Epithelial cell of esophagus (primary cell): ENCODE results near the gene SLC19A2.
A peak's percentile ranks its signal among the peaks of the same experiment; 100 is the strongest.

Experiments used
- DNase-seq: peaks from one replicate; pipeline ENCODE4 v3.0.0; 2010; ENCODE audit warnings: low read depth
- H3K4me3 ChIP-seq: 2 replicates; pipeline ENCODE4 v1.5.1; 2011; ENCODE audit warnings: mild to moderate bottlenecking, low read length, control low read depth
- CTCF ChIP-seq: IDR thresholded peaks from 2 replicates; pipeline ENCODE4 v1.5.1; 2011; ENCODE audit warnings: low read depth, mild to moderate bottlenecking, low read length, control low read depth, inconsistent platforms; ENCODE audit not compliant: insufficient read depth; ENCODE audit errors: missing control alignments

SLC19A2 gene

DNA sequence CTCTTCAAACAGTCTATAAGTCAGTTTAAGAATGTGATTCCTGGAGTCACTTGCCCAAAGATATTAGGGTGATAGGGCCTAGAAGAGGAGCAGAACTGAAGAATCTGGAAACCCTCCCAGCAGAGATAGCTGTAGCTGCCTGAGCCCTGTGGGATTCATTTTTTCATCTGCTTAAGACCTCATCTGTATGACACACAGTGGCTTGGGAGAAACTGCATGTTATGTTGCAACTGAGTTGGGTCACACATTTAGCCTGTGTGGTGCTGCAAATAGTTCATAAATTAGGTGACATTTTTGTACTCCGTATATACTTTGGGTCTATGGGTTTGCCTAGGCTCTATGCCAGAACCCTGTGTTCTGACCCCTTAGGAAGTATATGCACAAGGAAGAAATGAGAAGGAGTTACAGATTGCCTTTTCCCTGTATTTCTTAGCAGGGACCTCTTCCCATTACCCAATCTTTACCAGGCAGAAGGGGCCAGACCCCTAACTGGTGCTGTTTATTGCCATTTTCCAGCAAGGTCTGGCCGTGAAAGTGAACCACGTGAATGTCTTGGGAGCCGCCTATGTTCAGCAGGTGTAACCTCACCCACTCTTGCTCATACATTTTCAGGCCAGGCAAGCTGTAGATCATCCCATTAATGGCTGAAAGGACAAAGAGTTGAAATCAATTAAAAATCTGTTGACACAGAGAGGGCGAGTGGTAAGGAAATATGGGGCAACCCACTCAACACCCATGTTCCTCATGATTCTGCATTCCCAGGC is 41.9 kb upstream of the SLC19A2 start:
- no peak for TF ChIP-seq CTCF
- peak; percentile 85 for DNase-seq
- no peak overlapping the region for H3K4me3 ChIP-seq

DNA sequence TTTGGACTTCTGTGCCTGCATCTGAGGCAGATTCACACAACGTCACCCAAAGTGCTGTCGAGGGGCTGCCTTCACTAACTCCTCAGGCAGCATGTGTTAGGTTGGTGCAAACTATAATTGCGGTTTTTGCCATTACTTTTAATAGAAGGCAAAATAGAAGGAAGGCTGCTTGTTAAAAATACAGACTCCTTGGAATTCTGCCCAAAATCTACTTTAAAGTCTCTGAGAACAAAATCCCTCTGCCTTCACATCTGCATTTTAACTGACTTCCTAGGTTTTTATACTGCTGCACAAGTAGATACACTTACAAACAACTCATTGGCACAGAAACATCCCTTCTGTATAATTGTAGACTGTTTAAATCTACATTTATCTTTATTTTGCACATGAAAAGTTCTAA is 41.3 kb upstream of the SLC19A2 start:
- no peak for DNase-seq
- H3K4me3 ChIP-seq = no peak overlapping the region
- no peak for TF ChIP-seq CTCF

DNA sequence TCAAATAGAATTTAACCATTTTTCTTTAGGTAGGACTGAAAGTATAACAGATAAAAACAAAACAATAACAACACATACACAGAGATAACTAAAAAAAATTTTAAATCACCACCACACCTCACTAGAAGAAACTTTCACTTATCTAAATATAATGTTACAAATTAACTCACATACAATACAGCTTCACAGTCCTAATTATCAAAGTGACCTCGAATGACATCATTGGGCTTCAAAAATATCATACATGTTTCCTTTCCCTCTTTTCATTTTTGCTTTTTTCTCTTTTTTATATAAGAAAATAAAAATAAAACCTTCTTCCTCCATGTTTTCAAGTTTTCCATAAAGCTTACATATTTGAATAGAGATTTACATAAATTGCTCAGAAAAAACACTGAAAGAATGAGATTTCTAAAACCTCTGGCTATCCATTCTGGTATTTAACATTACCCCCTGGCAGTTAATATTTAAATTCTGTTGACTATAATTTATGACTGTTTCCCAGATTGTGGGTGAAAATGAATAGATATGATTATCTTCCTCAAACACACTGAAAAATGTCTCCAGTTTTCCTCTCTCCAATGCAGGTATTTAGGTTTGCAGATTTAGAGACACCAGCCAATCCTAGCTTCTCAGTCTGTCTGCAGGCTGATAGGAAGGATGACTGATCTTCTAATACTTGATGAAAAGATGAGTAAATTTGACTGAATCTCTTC is 40.5 kb upstream of the SLC19A2 start:
- no peak for DNase-seq
- H3K4me3 ChIP-seq = no peak overlapping the region
- TF ChIP-seq CTCF = no peak

GRCh38 chr1:169525391-169525790 is 39.6 kb upstream of the SLC19A2 start:
- no peak overlapping the region for H3K4me3 ChIP-seq
- no peak for DNase-seq
- no peak for TF ChIP-seq CTCF

DNA sequence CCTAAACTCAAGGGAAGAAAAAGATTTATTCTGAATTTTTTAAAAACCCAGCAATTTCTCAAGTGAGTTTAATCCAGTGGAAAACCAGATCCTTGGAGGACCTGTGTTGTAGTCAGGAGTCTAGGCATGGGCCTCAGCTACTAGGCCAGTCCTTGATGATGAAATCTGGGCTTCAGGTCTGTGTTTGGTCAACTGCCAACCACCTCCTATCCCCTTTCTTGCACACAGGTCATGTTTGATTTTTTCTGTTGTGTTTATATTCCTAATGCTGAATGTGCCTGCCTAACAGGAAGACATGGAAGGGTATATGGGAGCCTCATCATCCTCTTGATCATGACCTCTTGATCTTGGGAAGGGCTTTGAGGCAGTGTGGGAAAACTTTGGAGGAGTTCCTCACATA is 38.2 kb upstream of the SLC19A2 start:
- no peak for DNase-seq
- no peak overlapping the region for H3K4me3 ChIP-seq
- no peak for TF ChIP-seq CTCF

DNA sequence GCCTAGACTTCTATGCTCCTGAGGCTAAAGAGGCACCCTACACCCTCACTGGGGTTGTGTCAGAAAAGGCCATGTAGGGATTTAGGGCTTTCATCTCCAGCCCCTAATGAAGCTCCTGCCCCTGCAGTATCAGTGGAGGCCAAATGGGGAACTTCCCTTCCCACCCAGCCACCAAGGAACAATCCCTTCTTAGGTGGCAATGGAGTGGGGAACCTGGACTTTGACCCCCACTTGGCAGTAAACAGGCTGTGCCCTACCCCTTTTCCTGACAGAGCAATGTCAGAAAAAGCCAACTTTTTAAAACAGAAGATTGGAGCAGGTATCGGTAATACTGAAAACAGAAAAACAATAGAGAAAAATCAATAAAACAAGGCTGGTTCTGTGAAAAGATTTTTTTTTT is 35.5 kb upstream of the SLC19A2 start:
- no peak for DNase-seq
- TF ChIP-seq CTCF = no peak
- H3K4me3 ChIP-seq = no peak overlapping the region
